K562 (cell line): ENCODE data around the gene KDM4C. TPM values are rescaled to one million over a fixed set of nuclear protein-coding genes. Genes with fewer than 3 reads are reported as not detected.

Source experiments
- ATAC-seq: fragments of 200-7000 bp; cut with Tn5 transposase; 3 replicates; pipeline ENCODE4 v1.9.1; 2020; ENCODE audit warnings: moderate library complexity
- BruUV-seq: library from RNA; stranded (reverse); fragments of 400-500 nt; replicated peaks from 2 replicates; lab custom pipeline; 2021; lab: Mats Ljungman, UMichigan
- CTCF ChIA-PET: fragments of 300-600 bp; formaldehyde crosslinking; extraction: SDS; loops from one replicate; lab custom pipeline; 2021; ENCODE audit warnings: low intra/inter-chr PET ratio; lab: Yijun Ruan, JAX
- POLR2A ChIA-PET: fragments of 300-600, 350-650 bp; sonication (Branson Sonifier 250); formaldehyde crosslinking; extraction: SDS; loops from one replicate; lab custom pipeline; 2021; ENCODE audit warnings: antibody characterized with exemption, inconsistent platforms; lab: Yijun Ruan, JAX
- DNase-seq, 4 experiments: peaks; one replicate each; pipeline versions ENCODE4 v3.0.0 to v3.0.0-alpha.2; 2011 to 2018; ENCODE audit warnings: low spot score in 3 of 4, mixed read lengths in 3 of 4; ENCODE audit errors: extremely low read depth in 1 of 4
- FAIRE-seq: peaks from 2 replicates; lab custom pipeline; 2011; peaks lifted over from hg19 to GRCh38; lab: Jason Lieb, UNC
- H2AFZ ChIP-seq: 2 replicates; pipeline ENCODE4 v1.6.0; 2011; ENCODE audit warnings: low read depth, low read length, control low read depth, inconsistent platforms
- H3K27ac ChIP-seq: fragments of 200-600 bp; 3 replicates; pipeline ENCODE4 v1.8.0; 2011; ENCODE audit warnings: low read depth, mild to moderate bottlenecking, control low read depth, inconsistent platforms, low read length, moderate library complexity, mixed read lengths; ENCODE audit errors: extremely low read depth
- H3K27me3 ChIP-seq, 2 experiments: fragments of 300-600 bp in 1 of 2; 2 replicates in 1 of 2; 3 replicates in 1 of 2; pipeline versions ENCODE4 v1.6.0 to v1.8.0; 2011; ENCODE audit warnings: inconsistent platforms in 2 of 2, low read length in 2 of 2, mild to moderate bottlenecking in 1 of 2, mixed read lengths in 1 of 2, moderate library complexity in 1 of 2; ENCODE audit not compliant: control insufficient read depth in 2 of 2, insufficient read depth in 2 of 2
- H3K36me3 ChIP-seq: fragments of 300-600 bp; 3 replicates; pipeline ENCODE4 v1.8.0; 2011; ENCODE audit warnings: mild to moderate bottlenecking, low read length, inconsistent platforms; ENCODE audit not compliant: control insufficient read depth, insufficient read depth
- H3K4me1 ChIP-seq, 2 experiments: fragments of 200-600 bp in 1 of 2; replicated peaks in 1 of 2; 2 replicates in 1 of 2; 3 replicates in 1 of 2; pipeline versions ENCODE4 v1.5.1 to v1.8.0; 2011; ENCODE audit warnings: inconsistent platforms in 2 of 2, low read length in 2 of 2, mild to moderate bottlenecking in 1 of 2, mixed read lengths in 1 of 2, moderate library complexity in 1 of 2; ENCODE audit not compliant: control insufficient read depth in 2 of 2, insufficient read depth in 2 of 2
- H3K4me2 ChIP-seq: 2 replicates; pipeline ENCODE4 v1.6.1; 2011; ENCODE audit warnings: low read length, control low read depth, inconsistent platforms, mixed read lengths; ENCODE audit not compliant: insufficient read depth
- H3K4me3 ChIP-seq: fragments of 200-600 bp; sonication (generic), shearing (Covaris generic); 2 replicates; pipeline ENCODE4 v1.5.1; 2016; ENCODE audit warnings: control low read depth, inconsistent platforms
- H3K79me2 ChIP-seq: fragments of 200-600 bp; 3 replicates; pipeline ENCODE4 v1.8.0; 2011; ENCODE audit warnings: low read length, inconsistent platforms; ENCODE audit not compliant: control insufficient read depth, insufficient read depth
- H3K9ac ChIP-seq, 2 experiments: 2 replicates each; pipeline versions ENCODE4 v1.6.0 to v1.6.1; 2011; ENCODE audit warnings: low read depth in 2 of 2, low read length in 2 of 2, control low read depth in 1 of 2, inconsistent platforms in 1 of 2, mild to moderate bottlenecking in 1 of 2, mixed read lengths in 1 of 2; ENCODE audit not compliant: insufficient read depth in 1 of 2
- H3K9me1 ChIP-seq: one replicate; pipeline ENCODE4 v1.6.0; 2011; ENCODE audit warnings: inconsistent platforms, mild to moderate bottlenecking, low read length, moderate library complexity; ENCODE audit not compliant: control insufficient read depth, insufficient read depth
- H3K9me3 ChIP-seq: replicated peaks from 2 replicates; pipeline ENCODE4 v1.5.1; 2011; ENCODE audit warnings: low read depth, low read length, inconsistent platforms; ENCODE audit not compliant: control insufficient read depth, insufficient read depth
- H4K20me1 ChIP-seq: replicated peaks from 2 replicates; pipeline ENCODE4 v1.6.1; 2011; ENCODE audit warnings: low read length, inconsistent platforms, mixed read lengths; ENCODE audit not compliant: control insufficient read depth, insufficient read depth
- CHD7 ChIP-seq: fragments of 200-600 bp; sonication (generic); IDR thresholded peaks from one replicate; pipeline ENCODE4 v1.6.1; 2012; ENCODE audit warnings: mild to moderate bottlenecking, low read depth, low read length, inconsistent platforms
- CSDE1 ChIP-seq, 2 experiments: fragments of 450-650 bp; IDR thresholded peaks; 2 replicates each; pipeline ENCODE4 v1.6.1; 2016; ENCODE audit warnings: mild to moderate bottlenecking in 1 of 2
- DPF2 ChIP-seq: fragments of 450-650 bp; IDR thresholded peaks from 2 replicates; pipeline ENCODE4 v1.6.1; 2016
- GMEB1 ChIP-seq: fragments of 250-450 bp; sonication (Bioruptor Pico); IDR thresholded peaks from 2 replicates; pipeline ENCODE4 v1.4.0; 2020; ENCODE audit warnings: mild to moderate bottlenecking
- NBN ChIP-seq: fragments of 450-650 bp; IDR thresholded peaks from 2 replicates; pipeline ENCODE4 v1.6.1; 2016; ENCODE audit warnings: low read depth, mild to moderate bottlenecking
- RFX5 ChIP-seq: IDR thresholded peaks from 2 replicates; pipeline ENCODE4 v1.6.1; 2011; ENCODE audit warnings: low read depth, mild to moderate bottlenecking, improper control_type of control experiment, low read length
- TRIM24 ChIP-seq, 2 experiments: fragments of 450-650 bp; IDR thresholded peaks; 2 replicates each; pipeline ENCODE4 v1.6.1; 2016
- ZEB2 ChIP-seq: fragments of 450-650 bp; IDR thresholded peaks from 2 replicates; pipeline ENCODE4 v1.6.1; 2016
- ZFP1 ChIP-seq: fragments of 450-650 bp; formaldehyde crosslinking; IDR thresholded peaks from 2 replicates; pipeline ENCODE4 v1.4.0; 2020; ENCODE audit warnings: mild to moderate bottlenecking, mixed read lengths
- ZNF224 ChIP-seq: sonication (generic); formaldehyde crosslinking; IDR thresholded peaks from 2 replicates; pipeline ENCODE4 v1.8.0; 2022; ENCODE audit warnings: mild to moderate bottlenecking, missing genetic modification reagents
- ZNF23 ChIP-seq: fragments of 250-450 bp; sonication (Bioruptor Pico); IDR thresholded peaks from 2 replicates; pipeline ENCODE4 v1.4.0; 2020; ENCODE audit warnings: mild to moderate bottlenecking
- ZNF282 ChIP-seq: sonication (generic); formaldehyde crosslinking; IDR thresholded peaks from 2 replicates; pipeline ENCODE4 v1.8.1; 2023; ENCODE audit warnings: missing genetic modification reagents
- ZNF444 ChIP-seq: fragments of 250-450 bp; sonication (Bioruptor Pico); IDR thresholded peaks from 2 replicates; pipeline ENCODE4 v1.4.0; 2020; ENCODE audit warnings: mild to moderate bottlenecking, moderate library complexity
- WGBS: fragments of 100-300 bp; shearing (Covaris generic); methylation state at CpG from one replicate; pipeline ENCODE4 v1.1.6; 2016; ENCODE audit warnings: low coverage, mixed read lengths; ENCODE audit not compliant: insufficient coverage; ENCODE audit errors: missing lambda C conversion rate; 5-methylcytosine and 5-hydroxymethylcytosine counted together
- in situ Hi-C: fragments of 300-500 bp; cut with MboI; formaldehyde crosslinking; loops from 4 replicates; pipeline ENCODE4 v1.15.0; 2018; ENCODE audit warnings: inconsistent platforms, mixed read lengths
- intact Hi-C: fragments of 100-400 bp; cut with micrococcal nuclease; formaldehyde crosslinking; loops from 2 replicates; pipeline ENCODE4 v1.14.2; 2022
- polyA plus RNA-seq, 8 experiments: library from polyadenylated mRNA; depleted of rRNA in 4 of 8; stranded (reverse) in 5 of 8; unstranded in 3 of 8; fragments of >200 nt; fragmentation: Nextera tagmentation in 2 of 8; fragmentation: Illumina TruSeq in 1 of 8; extraction: Ambion mirVana in 2 of 8; extraction: Trizol in 1 of 8; gene quantifications; 2 replicates each; pipeline versions ENCODE4 v1.2.1 to v1.2.3, GENCODE V29; 2011 to 2014; ENCODE audit warnings: inconsistent platforms in 1 of 8, missing spikeins in 1 of 8
- total RNA-seq, 7 experiments: library from RNA; depleted of rRNA in 6 of 7; stranded (reverse); fragments of >200 nt in 6 of 7; fragmentation: Illumina TruSeq in 2 of 7; extraction: Trizol in 2 of 7; gene quantifications; 2 replicates each; pipeline versions ENCODE4 v1.2.1 to v1.2.3, GENCODE V29; 2011 to 2021; ENCODE audit warnings: low replicate concordance in 1 of 7

Gene KDM4C
- total and polyA plus RNA-seq, 9 of the 15 experiments (the other 6 are each of a cell fraction or from before 2014, with no cell fraction given): 5.4 to 17.0 (median 12.6) TPM

- H3K36me3 ChIP-seq: no peaks in the 10 kb centered on the region; the same call in 2 of the 3 replicates
- in situ Hi-C loops (no loop called here), intact Hi-C loops (loop anchor here (10.0 kb wide), 1 partner anchor 234 kb away; no protein-coding TSS in a partner anchor)
- no peaks in the 10 kb centered on the region for H3K79me2 ChIP-seq
- no peaks in the 10 kb centered on the region for H3K27me3 ChIP-seq
- no peak overlapping the region for H3K4me3 ChIP-seq
- DNase-seq (no peak), FAIRE-seq (no peak), ATAC-seq (no peak)
- no TSS peak for BruUV-seq
- H3K27ac ChIP-seq: no peak overlapping the region
- H2AFZ ChIP-seq: no peak overlapping the region
- no peaks in the 10 kb centered on the region for H3K9me3 ChIP-seq
- no peaks in the 10 kb centered on the region for H3K9me1 ChIP-seq
- POLR2A ChIA-PET: no interaction called here
- CTCF ChIA-PET: no interaction called here
- H4K20me1 ChIP-seq: no peaks in the 10 kb centered on the region
- H3K4me2 ChIP-seq: no peak overlapping the region
- 97% methylated on average over 3 of the region's 3 CpGs for WGBS
- peaks cover 0 to 8% of the 10 kb centered on the region in 2 experiments; a peak in 3 of 5 replicates for H3K4me1 ChIP-seq
- H3K9ac ChIP-seq: no peak overlapping the region
- no peak for TF ChIP-seq NBN
- TF ChIP-seq TRIM24 (IDR thresholded peaks at IDR 0.05): no peak
- no peak for TF ChIP-seq ZNF444 (CRISPR knock-in tag)
- no peak for TF ChIP-seq CSDE1 (IDR thresholded peaks at IDR 0.05)
- no peak for TF ChIP-seq ZFP1 (CRISPR knock-in tag)
- no peak for TF ChIP-seq ZNF23 (CRISPR knock-in tag)
- no peak for TF ChIP-seq DPF2
- TF ChIP-seq ZEB2: no peak
- TF ChIP-seq GMEB1 (CRISPR knock-in tag): no peak
- TF ChIP-seq ZNF224: no peak
- no peak for TF ChIP-seq CHD7
- TF ChIP-seq ZNF282 (CRISPR knock-in tag): no peak
- no peak for TF ChIP-seq RFX5
Observed at GRCh38 chr9:7058473-7058872, 300.7 kb downstream of the KDM4C start.
